ENCODE data around the gene TNFSF15. TPM values are rescaled to one million over a fixed set of nuclear protein-coding genes. Genes with fewer than 3 reads are reported as not detected.

The TNFSF15 gene
- total and polyA plus RNA-seq, 2 donors (not counting 3 experiments of a cell fraction or from before 2014, with no cell fraction given), result 8.4 to 14.3 TPM

- dilution Hi-C loops (cut with MboI; ENCODE audit: extremely low pct_ligation_motif_present, low sequenced_read_pairs) (no loop called here), intact Hi-C loops (cut with micrococcal nuclease) (loop anchor here (5.0 kb wide), 1 partner anchor 50 kb away; no protein-coding TSS in a partner anchor)
- FAIRE-seq (no peak), DNase-seq (ENCODE audit: low read depth, low spot score) (no peak)
- TF ChIP-seq FOS (IDR thresholded peaks at IDR 0.05; ENCODE audit: borderline replicate concordance, insufficient read depth, low read length), result no peak
- TF ChIP-seq POLR2A (IDR thresholded peaks at IDR 0.05; ENCODE audit: low read depth, low read length), result no peak
- no peak for TF ChIP-seq JUN (IDR thresholded peaks at IDR 0.05; ENCODE audit: borderline replicate concordance, insufficient read depth, insufficient read length, low read depth)
- TF ChIP-seq POLR2AphosphoS5 (IDR thresholded peaks at IDR 0.05; ENCODE audit: insufficient read depth, low read depth, low read length), result no peak
- TF ChIP-seq GATA2 (IDR thresholded peaks at IDR 0.05; ENCODE audit: insufficient read depth, insufficient read length, low read depth, low read length), result no peak
- no peak for TF ChIP-seq MAX (IDR thresholded peaks at IDR 0.05; ENCODE audit: insufficient read depth, insufficient read length)
- no peak for TF ChIP-seq EZH2 (IDR thresholded peaks at IDR 0.05; ENCODE audit: borderline replicate concordance, low read depth, low read length, severe bottlenecking)
- TF ChIP-seq MYC (IDR thresholded peaks at IDR 0.05; ENCODE audit: low read depth, low read length), result no peak
- TF ChIP-seq, protein P1, sequence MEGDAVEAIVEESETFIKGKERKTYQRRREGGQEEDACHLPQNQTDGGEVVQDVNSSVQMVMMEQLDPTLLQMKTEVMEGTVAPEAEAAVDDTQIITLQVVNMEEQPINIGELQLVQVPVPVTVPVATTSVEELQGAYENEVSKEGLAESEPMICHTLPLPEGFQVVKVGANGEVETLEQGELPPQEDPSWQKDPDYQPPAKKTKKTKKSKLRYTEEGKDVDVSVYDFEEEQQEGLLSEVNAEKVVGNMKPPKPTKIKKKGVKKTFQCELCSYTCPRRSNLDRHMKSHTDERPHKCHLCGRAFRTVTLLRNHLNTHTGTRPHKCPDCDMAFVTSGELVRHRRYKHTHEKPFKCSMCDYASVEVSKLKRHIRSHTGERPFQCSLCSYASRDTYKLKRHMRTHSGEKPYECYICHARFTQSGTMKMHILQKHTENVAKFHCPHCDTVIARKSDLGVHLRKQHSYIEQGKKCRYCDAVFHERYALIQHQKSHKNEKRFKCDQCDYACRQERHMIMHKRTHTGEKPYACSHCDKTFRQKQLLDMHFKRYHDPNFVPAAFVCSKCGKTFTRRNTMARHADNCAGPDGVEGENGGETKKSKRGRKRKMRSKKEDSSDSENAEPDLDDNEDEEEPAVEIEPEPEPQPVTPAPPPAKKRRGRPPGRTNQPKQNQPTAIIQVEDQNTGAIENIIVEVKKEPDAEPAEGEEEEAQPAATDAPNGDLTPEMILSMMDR (IDR thresholded peaks at IDR 0.05; ENCODE audit: extremely low read depth in 1 of 2, insufficient read depth in 1 of 2, low read depth in 1 of 2, low read length in 2 of 2), result no peak
- no peak overlapping the region for H3K27ac ChIP-seq (ENCODE audit: insufficient read depth, low read depth, low read length)
- no peaks in the 10 kb centered on the region for H3K9me1 ChIP-seq (replicated peaks; ENCODE audit: control insufficient read depth, extremely low read depth, insufficient read depth, low read length)
- H3K79me2 ChIP-seq (ENCODE audit: control insufficient read depth, insufficient read depth, low read length), result no peaks in the 10 kb centered on the region
- no peak overlapping the region for H3K4me2 ChIP-seq (ENCODE audit: insufficient read depth, low read length)
- H3K9me3 ChIP-seq (replicated peaks; ENCODE audit: control insufficient read depth, insufficient read depth, low read length), result no peaks in the 10 kb centered on the region
- no peak overlapping the region for H3K4me3 ChIP-seq (replicated peaks in 1 of 3; ENCODE audit: insufficient read depth in 1 of 3, low read depth in 1 of 3, low read length in 3 of 3)
- no peak overlapping the region for H2AFZ ChIP-seq (ENCODE audit: low read depth, low read length)
- ChIA-PET POLR2A (no interaction called here), CTCF (interaction anchor here (1.2 kb wide), 1 partner anchor 79 kb away, joined by 3 read pairs; no protein-coding TSS in a partner anchor)
- H3K27me3 ChIP-seq (ENCODE audit: control insufficient read depth in 2 of 2, insufficient read depth in 2 of 2, low read length in 2 of 2), result no peaks in the 10 kb centered on the region
- no peaks in the 10 kb centered on the region for H3K4me1 ChIP-seq (ENCODE audit: control insufficient read depth, extremely low read depth, insufficient read depth, low read length)
- no peaks in the 10 kb centered on the region for H4K20me1 ChIP-seq (replicated peaks; ENCODE audit: control insufficient read depth, extremely low read depth, insufficient read depth, low read length)
- BruUV-seq (replicated peaks), result no TSS peak
- no peak overlapping the region for H3K9ac ChIP-seq (replicated peaks; ENCODE audit: extremely low read depth, insufficient read depth, low read length)
- H3K36me3 ChIP-seq (ENCODE audit: control insufficient read depth in 2 of 2, extremely low read depth in 1 of 2, insufficient read depth in 2 of 2, low read length in 2 of 2), result no peaks in the 10 kb centered on the region
These were observed 21.9 kb upstream of the TNFSF15 start for GRCh38 chr9:114827641-114828302.
